ENCODE results near the gene RICTOR.

Gene RICTOR

DNA sequence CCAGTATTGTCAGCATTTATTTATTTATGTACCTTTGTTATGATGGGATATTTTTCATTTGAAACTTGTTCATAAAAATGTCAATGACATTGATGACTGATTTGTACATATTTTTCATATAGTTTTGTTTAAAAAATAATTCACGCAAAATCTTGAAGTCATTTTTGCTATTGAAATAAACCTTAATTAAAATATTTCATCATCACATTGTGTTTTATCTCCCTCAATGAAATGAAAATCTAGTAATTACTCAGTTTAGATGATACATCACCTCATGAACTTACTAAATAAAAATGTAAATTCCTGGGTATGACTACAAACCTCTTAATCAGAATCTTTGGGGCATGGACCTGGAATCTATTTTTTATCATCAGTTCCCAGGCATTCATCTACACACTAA lies 138.8 kb downstream of the RICTOR start:
- H3K9me3 ChIP-seq (ENCODE audit: insufficient read depth, low read length) = no peaks in the 10 kb centered on the region
- no peaks in the 10 kb centered on the region for H4K20me1 ChIP-seq (ENCODE audit: insufficient read depth, low read length)
- H3K27ac ChIP-seq (ENCODE audit: low read length) = no peak overlapping the region
- no peak overlapping the region for H3K4me3 ChIP-seq (ENCODE audit: low read length)
- TF ChIP-seq EZH2phosphoT487 (IDR thresholded peaks at IDR 0.05; ENCODE audit: low read depth) = no peak
- TF ChIP-seq, protein P1, sequence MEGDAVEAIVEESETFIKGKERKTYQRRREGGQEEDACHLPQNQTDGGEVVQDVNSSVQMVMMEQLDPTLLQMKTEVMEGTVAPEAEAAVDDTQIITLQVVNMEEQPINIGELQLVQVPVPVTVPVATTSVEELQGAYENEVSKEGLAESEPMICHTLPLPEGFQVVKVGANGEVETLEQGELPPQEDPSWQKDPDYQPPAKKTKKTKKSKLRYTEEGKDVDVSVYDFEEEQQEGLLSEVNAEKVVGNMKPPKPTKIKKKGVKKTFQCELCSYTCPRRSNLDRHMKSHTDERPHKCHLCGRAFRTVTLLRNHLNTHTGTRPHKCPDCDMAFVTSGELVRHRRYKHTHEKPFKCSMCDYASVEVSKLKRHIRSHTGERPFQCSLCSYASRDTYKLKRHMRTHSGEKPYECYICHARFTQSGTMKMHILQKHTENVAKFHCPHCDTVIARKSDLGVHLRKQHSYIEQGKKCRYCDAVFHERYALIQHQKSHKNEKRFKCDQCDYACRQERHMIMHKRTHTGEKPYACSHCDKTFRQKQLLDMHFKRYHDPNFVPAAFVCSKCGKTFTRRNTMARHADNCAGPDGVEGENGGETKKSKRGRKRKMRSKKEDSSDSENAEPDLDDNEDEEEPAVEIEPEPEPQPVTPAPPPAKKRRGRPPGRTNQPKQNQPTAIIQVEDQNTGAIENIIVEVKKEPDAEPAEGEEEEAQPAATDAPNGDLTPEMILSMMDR (IDR thresholded peaks at IDR 0.05; ENCODE audit: low read depth, low read length) = no peak
- H3K36me3 ChIP-seq (replicated peaks; ENCODE audit: low read depth, low read length) = no peaks in the 10 kb centered on the region
- H3K27me3 ChIP-seq (ENCODE audit: low read depth, low read length) = no peaks in the 10 kb centered on the region
- H3K4me2 ChIP-seq (ENCODE audit: low read length) = no peak overlapping the region
- no peak overlapping the region for H2AFZ ChIP-seq (ENCODE audit: low read depth, low read length)
- H3K4me1 ChIP-seq (ENCODE audit: low read length) = no peaks in the 10 kb centered on the region
- H3K79me2 ChIP-seq (ENCODE audit: low read length) = no peaks in the 10 kb centered on the region
- H3K9ac ChIP-seq (ENCODE audit: low read length) = no peak overlapping the region

DNA sequence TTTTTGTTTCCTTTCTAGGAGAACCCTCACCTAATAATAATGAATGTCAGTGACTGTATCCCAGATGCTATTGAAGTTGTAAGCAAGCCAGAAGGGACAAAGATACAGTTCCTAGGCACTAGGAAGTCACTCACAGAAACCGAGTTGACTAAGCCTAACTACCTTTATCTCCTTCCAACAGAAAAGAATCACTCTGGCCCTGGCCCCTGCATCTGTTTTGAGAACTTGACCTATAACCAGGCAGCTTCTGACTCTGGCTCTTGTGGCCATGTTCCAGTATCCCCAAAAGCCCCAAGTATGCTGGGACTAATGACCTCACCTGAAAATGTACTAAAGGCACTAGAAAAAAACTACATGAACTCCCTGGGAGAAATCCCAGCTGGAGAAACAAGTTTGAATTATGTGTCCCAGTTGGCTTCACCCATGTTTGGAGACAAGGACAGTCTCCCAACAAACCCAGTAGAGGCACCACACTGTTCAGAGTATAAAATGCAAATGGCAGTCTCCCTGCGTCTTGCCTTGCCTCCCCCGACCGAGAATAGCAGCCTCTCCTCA lies 141.3 kb downstream of the RICTOR start:
- Histone ChIP-seq H3K79me2 (ENCODE audit: low read length) (no peaks in the 10 kb centered on the region), H3K4me3 (ENCODE audit: low read length) (no peak overlapping the region), H3K27ac (ENCODE audit: low read length) (no peak overlapping the region), H3K9me3 (ENCODE audit: insufficient read depth, low read length) (no peaks in the 10 kb centered on the region), H3K4me2 (ENCODE audit: low read length) (no peak overlapping the region), H3K9ac (ENCODE audit: low read length) (no peak overlapping the region), H3K4me1 (ENCODE audit: low read length) (no peaks in the 10 kb centered on the region), H3K27me3 (ENCODE audit: low read depth, low read length) (no peaks in the 10 kb centered on the region), H2AFZ (ENCODE audit: low read depth, low read length) (no peak overlapping the region), H3K36me3 (replicated peaks; ENCODE audit: low read depth, low read length) (no peaks in the 10 kb centered on the region), H4K20me1 (ENCODE audit: insufficient read depth, low read length) (no peaks in the 10 kb centered on the region)
- TF ChIP-seq, protein P1 (IDR thresholded peaks at IDR 0.05; ENCODE audit: low read depth, low read length) = no peak

DNA sequence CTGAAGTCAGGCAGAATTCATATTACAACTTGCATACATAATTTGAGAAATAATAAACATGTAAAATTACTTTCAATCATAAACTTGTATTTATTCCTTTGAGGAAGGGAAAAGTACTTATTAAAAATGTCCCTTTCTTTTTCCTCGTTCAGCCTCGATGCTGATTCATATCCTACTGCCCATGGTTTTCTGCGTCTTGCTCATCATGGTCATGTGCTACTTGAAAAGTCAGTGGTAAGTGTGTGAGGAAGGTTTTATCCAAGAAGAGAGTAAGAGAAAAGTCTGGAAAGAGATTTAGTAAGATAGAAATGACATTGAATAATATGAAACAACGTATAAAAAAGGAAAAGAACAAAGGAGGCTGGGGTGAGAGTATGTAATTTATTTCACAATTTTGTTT lies 142.5 kb downstream of the RICTOR start:
- Histone ChIP-seq H3K79me2 (ENCODE audit: low read length) (no peaks in the 10 kb centered on the region), H3K9me3 (ENCODE audit: insufficient read depth, low read length) (no peaks in the 10 kb centered on the region), H3K27me3 (ENCODE audit: low read depth, low read length) (no peaks in the 10 kb centered on the region), H3K4me2 (ENCODE audit: low read length) (no peak overlapping the region), H3K9ac (ENCODE audit: low read length) (no peak overlapping the region), H3K36me3 (replicated peaks; ENCODE audit: low read depth, low read length) (no peaks in the 10 kb centered on the region), H4K20me1 (ENCODE audit: insufficient read depth, low read length) (no peaks in the 10 kb centered on the region), H3K4me1 (ENCODE audit: low read length) (no peaks in the 10 kb centered on the region), H2AFZ (ENCODE audit: low read depth, low read length) (no peak overlapping the region), H3K27ac (ENCODE audit: low read length) (no peak overlapping the region), H3K4me3 (ENCODE audit: low read length) (no peak overlapping the region)
- no peak for TF ChIP-seq EZH2phosphoT487 (IDR thresholded peaks at IDR 0.05; ENCODE audit: low read depth)
- TF ChIP-seq, protein P1 (IDR thresholded peaks at IDR 0.05; ENCODE audit: low read depth, low read length) = no peak

DNA sequence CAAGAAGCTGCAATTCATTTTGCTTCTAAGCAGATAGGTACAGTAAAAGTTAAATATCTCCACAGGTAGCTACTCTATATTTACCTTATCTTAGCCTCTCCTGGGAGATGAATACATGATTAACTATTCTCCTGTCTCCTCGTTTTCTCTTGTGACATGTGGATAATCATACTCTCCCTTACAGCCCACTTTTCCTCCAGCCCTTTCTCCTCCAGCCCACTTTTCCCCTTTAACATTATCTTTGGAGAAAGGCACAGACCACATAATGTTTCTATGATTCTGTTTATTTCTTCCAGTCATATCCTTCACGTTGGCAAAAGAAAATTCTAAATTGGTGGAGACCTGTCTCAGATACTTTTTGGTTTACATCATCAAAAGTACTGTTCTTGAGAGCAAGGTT lies 144.4 kb downstream of the RICTOR start:
- Histone ChIP-seq H3K79me2 (ENCODE audit: low read length) (no peaks in the 10 kb centered on the region), H2AFZ (ENCODE audit: low read depth, low read length) (no peak overlapping the region), H4K20me1 (ENCODE audit: insufficient read depth, low read length) (no peaks in the 10 kb centered on the region), H3K4me3 (ENCODE audit: low read length) (no peak overlapping the region), H3K36me3 (replicated peaks; ENCODE audit: low read depth, low read length) (no peaks in the 10 kb centered on the region), H3K9me3 (ENCODE audit: insufficient read depth, low read length) (no peaks in the 10 kb centered on the region), H3K4me1 (ENCODE audit: low read length) (no peaks in the 10 kb centered on the region), H3K27ac (ENCODE audit: low read length) (no peak overlapping the region), H3K4me2 (ENCODE audit: low read length) (no peak overlapping the region), H3K9ac (ENCODE audit: low read length) (no peak overlapping the region), H3K27me3 (ENCODE audit: low read depth, low read length) (no peaks in the 10 kb centered on the region)
- TF ChIP-seq EZH2phosphoT487 (IDR thresholded peaks at IDR 0.05; ENCODE audit: low read depth) = no peak
- TF ChIP-seq, protein P1 (IDR thresholded peaks at IDR 0.05; ENCODE audit: low read depth, low read length) = no peak

Data from OCI-LY3 (cell line).